ENCODE data around the gene RGS9.
A peak's percentile ranks its signal among the peaks of the same experiment; 100 is the strongest.

The RGS9 gene

DNA sequence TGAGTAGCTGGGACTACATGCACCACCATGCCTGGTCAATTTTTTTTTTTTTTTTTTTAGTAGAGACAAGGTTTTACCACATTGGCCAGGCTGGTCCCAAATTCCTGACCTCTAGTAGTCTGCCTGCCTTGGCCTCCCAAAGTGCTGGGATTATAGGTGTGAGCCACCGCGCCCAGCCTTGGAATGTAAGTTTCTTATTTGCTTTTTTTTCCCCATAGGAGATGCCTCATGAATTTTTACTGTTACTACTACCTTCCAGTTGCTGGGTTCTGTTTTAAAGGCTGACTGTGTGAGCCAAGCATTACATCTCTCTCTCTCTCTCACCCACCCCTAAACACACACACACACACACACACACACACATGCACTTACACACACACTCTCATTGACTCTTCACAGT, 112.6 kb downstream of the RGS9 start:
- H3K9ac ChIP-seq (ENCODE audit: low read depth, low read length), result no peak overlapping the region
- peaks cover 47% of the 10 kb centered on the region for H3K27me3 ChIP-seq (ENCODE audit: control insufficient read depth, insufficient read depth, low read length)
- H3K4me1 ChIP-seq (ENCODE audit: control insufficient read depth, insufficient read depth, low read length), result no peaks in the 10 kb centered on the region
- no peak overlapping the region for H3K4me3 ChIP-seq (ENCODE audit: low read length)
- no peaks in the 10 kb centered on the region for H3K9me3 ChIP-seq (replicated peaks; ENCODE audit: low read length)
- H3K4me2 ChIP-seq (ENCODE audit: low read length), result no peak overlapping the region
- H3K36me3 ChIP-seq (ENCODE audit: insufficient read depth, low read length), result no peaks in the 10 kb centered on the region

DNA sequence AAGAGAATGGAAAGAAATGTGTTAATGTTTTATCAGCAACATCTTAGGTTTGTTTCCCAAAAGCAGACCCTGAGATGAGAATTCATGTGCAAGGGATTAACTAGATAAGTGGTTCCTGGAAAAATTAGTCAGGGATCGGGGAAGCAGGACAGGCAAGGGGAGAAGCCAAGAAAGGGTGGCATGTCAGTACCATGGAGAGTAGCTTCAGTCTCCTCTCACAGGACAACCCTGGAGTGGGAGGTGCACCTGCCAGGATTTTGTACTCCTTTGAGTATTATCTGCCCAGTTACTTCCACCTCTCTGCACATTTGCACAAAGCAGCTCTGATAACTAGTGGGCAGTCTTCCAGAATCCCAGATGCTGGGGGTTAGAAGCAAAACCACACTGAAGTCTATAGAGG, 117.0 kb downstream of the RGS9 start:
- Histone ChIP-seq H3K4me2 (ENCODE audit: low read length) (no peak overlapping the region), H3K4me1 (ENCODE audit: control insufficient read depth, insufficient read depth, low read length) (no peaks in the 10 kb centered on the region), H3K36me3 (ENCODE audit: insufficient read depth, low read length) (no peaks in the 10 kb centered on the region), H3K27me3 (ENCODE audit: control insufficient read depth, insufficient read depth, low read length) (peaks cover 37% of the 10 kb centered on the region), H3K9me3 (replicated peaks; ENCODE audit: low read length) (no peaks in the 10 kb centered on the region), H3K9ac (ENCODE audit: low read depth, low read length) (no peak overlapping the region), H3K4me3 (ENCODE audit: low read length) (no peak overlapping the region)

DNA sequence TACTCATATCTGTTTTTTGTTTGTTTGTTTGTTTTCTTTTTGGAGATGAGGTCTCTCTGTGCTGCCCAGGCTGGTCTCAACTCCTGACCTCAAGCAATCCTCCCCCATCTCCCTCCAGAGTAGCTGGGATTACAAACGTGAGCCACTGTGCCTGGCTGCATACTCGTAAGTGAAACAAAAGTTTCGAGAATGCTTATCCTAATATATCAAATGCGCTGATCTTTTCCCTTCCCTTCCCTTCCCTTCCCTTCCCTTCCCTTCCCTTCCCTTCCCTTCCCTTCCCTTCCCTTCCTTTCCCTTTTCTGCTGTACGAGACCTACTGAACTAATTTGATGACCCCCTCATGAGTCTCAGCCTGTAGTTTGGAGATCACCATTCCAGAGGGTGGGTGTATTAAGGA, 122.1 kb downstream of the RGS9 start:
- no peak overlapping the region for H3K4me3 ChIP-seq (ENCODE audit: low read length)

DNA sequence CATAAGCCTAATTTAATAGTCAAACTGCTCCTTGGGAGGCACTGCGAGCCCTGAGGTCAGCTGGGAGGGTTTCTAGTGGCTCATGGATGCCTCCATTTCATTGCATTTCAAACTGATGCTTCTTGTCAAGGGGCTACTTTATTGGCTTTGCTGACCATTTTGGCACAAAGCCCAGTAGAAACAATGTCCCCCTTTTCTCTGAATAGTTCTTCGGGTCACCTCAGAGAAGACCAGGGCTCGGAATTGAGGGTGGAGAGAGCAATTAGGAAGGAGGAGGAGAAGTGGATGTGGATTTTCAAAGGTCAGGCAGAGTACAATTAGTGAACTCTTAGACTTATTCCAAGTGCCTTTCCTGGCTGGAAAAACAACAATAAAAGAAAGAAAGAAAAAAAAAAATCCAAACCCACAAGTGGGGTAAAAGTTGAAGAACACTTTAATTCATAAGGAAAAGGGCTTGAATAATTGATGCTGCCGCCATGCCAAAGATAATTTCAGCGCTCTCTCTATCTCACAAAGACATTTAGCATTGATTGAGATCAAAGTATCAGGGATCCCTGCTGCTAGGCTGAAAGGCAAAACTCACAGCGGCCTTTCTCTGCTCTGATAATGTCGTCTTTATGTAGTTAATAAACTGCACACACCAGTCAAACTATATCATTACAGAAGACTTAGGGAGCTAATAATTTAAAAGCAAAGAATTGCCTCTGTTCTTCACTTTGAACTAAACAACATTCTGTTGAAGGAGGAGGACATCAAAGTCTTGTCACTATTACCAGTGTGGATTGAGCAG, 122.7 kb downstream of the RGS9 start:
- no peaks in the 10 kb centered on the region for H3K9me3 ChIP-seq (replicated peaks; ENCODE audit: low read length)
- H3K4me3 ChIP-seq (ENCODE audit: low read length), result no peak overlapping the region
- H3K9ac ChIP-seq (ENCODE audit: low read depth, low read length), result no peak overlapping the region
- H3K4me1 ChIP-seq (ENCODE audit: control insufficient read depth, insufficient read depth, low read length), result peaks cover 14% of the 10 kb centered on the region
- H3K4me2 ChIP-seq (ENCODE audit: low read length), result no peak overlapping the region
- H3K36me3 ChIP-seq (ENCODE audit: insufficient read depth, low read length), result no peaks in the 10 kb centered on the region
- no peaks in the 10 kb centered on the region for H3K27me3 ChIP-seq (ENCODE audit: control insufficient read depth, insufficient read depth, low read length)

More for the DNA sequence above, 122.1 kb downstream of the RGS9 start:
- peaks cover 14% of the 10 kb centered on the region for H3K4me1 ChIP-seq (ENCODE audit: control insufficient read depth, insufficient read depth, low read length)
- peaks cover 4% of the 10 kb centered on the region for H3K27me3 ChIP-seq (ENCODE audit: control insufficient read depth, insufficient read depth, low read length)
- H3K9ac ChIP-seq (ENCODE audit: low read depth, low read length), result no peak overlapping the region
- H3K9me3 ChIP-seq (replicated peaks; ENCODE audit: low read length), result no peaks in the 10 kb centered on the region
- H3K36me3 ChIP-seq (ENCODE audit: insufficient read depth, low read length), result no peaks in the 10 kb centered on the region
- H3K4me2 ChIP-seq (ENCODE audit: low read length), result no peak overlapping the region

DNA sequence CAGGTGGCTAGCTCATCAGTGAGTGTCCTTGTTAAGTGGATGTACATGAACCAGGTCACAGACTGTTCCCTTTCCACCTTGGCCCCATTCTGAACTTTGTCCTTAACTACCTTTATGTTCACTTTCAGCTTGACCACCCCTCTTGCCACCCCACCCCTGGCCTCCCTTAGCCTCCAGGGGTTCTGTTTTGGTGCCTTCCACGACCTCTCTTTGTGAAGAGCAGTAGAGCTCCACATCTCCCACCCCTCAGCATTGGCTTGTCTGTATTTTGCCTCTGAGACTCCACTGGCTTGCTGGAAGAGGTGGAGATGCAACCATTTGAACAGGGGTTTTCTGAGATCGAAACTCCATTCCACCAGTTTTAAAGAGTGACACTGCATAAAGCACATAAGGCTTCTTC, 123.5 kb downstream of the RGS9 start:
- H3K4me1 ChIP-seq (ENCODE audit: control insufficient read depth, insufficient read depth, low read length), result peaks cover 14% of the 10 kb centered on the region
- H3K36me3 ChIP-seq (ENCODE audit: insufficient read depth, low read length), result no peaks in the 10 kb centered on the region
- H3K4me3 ChIP-seq (ENCODE audit: low read length), result no peak overlapping the region
- no peaks in the 10 kb centered on the region for H3K9me3 ChIP-seq (replicated peaks; ENCODE audit: low read length)
- H3K4me2 ChIP-seq (ENCODE audit: low read length), result no peak overlapping the region
- no peaks in the 10 kb centered on the region for H3K27me3 ChIP-seq (ENCODE audit: control insufficient read depth, insufficient read depth, low read length)
- H3K9ac ChIP-seq (ENCODE audit: low read depth, low read length), result no peak overlapping the region

DNA sequence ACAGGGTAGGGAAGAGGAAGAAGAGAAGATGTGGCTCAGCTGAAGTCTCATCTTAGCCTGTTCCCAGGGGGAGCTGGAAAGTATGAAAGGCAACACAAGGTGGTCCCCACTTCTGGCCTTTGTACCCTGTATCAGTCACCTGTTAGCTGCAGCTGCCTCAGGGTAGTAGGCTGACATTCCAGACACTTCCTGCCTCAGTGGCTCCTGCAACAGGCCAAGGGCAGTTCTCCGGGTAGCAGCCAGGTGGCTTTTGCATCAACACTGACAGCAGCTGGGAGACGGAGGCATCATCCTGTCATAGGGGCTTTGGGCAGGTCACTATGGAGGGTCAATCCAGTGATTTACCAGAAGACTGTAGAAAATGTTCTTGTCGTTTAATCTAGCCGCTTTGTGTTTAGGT, 124.0 kb downstream of the RGS9 start:
- no peaks in the 10 kb centered on the region for H3K36me3 ChIP-seq (ENCODE audit: insufficient read depth, low read length)

DNA sequence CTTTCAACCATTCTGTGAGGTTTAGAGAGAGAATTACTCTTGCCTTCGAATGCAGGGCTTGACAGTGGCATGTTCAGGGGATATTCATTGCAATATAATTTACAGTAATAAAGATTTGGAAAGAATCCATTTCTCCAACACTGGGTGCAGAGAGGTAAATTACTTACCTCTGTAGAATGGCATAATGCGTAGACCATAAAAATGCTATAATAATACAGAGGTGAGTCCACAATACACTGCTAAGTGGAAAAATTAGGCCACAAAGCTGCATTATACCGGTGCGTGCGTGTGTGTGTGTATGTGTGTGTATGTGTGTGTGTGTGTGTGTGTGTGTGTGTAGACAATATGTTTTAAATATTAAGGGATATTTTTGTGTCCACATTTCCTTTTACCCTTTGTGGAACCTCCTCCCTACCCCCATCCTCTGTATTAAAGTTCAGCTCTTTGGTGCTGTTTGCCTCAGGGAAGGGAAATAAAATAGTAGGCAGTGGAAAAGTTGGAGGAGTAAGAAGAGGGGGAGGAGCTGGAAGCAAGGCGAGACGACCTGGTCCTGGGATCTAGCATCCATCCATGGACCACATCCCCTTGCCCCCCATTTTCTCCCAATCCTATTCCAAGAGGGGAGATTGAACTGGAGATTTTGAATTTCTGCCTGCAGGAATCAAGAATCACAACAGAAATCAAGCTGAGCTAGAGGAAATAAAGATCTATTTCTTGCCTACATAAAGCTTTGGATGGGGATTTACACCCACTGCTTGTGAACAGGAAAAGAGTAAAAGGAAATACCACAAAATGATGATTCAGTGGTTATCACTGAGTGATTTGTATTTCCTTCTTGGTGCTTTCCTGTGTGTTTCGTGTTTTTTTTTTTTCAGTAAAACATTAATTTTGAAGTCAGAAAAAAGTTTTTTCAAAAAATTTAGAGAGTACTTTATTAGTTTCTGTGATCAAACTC, 124.8 kb downstream of the RGS9 start:
- H3K4me1 ChIP-seq (ENCODE audit: control insufficient read depth, insufficient read depth, low read length), result peaks cover 14% of the 10 kb centered on the region
- peak overlapping the region; percentile 65 for H3K4me2 ChIP-seq (ENCODE audit: low read length)
- no peaks in the 10 kb centered on the region for H3K9me3 ChIP-seq (replicated peaks; ENCODE audit: low read length)
- H3K36me3 ChIP-seq (ENCODE audit: insufficient read depth, low read length), result no peaks in the 10 kb centered on the region
- H3K27me3 ChIP-seq (ENCODE audit: control insufficient read depth, insufficient read depth, low read length), result no peaks in the 10 kb centered on the region
- H3K4me3 ChIP-seq (ENCODE audit: low read length), result peak overlapping the region; percentile 12
- H3K9ac ChIP-seq (ENCODE audit: low read depth, low read length), result no peak overlapping the region

More for the DNA sequence above, 124.0 kb downstream of the RGS9 start:
- peaks cover 14% of the 10 kb centered on the region for H3K4me1 ChIP-seq (ENCODE audit: control insufficient read depth, insufficient read depth, low read length)
- no peak overlapping the region for H3K9ac ChIP-seq (ENCODE audit: low read depth, low read length)
- no peak overlapping the region for H3K4me2 ChIP-seq (ENCODE audit: low read length)
- no peak overlapping the region for H3K4me3 ChIP-seq (ENCODE audit: low read length)
- no peaks in the 10 kb centered on the region for H3K9me3 ChIP-seq (replicated peaks; ENCODE audit: low read length)
- H3K27me3 ChIP-seq (ENCODE audit: control insufficient read depth, insufficient read depth, low read length), result no peaks in the 10 kb centered on the region

DNA sequence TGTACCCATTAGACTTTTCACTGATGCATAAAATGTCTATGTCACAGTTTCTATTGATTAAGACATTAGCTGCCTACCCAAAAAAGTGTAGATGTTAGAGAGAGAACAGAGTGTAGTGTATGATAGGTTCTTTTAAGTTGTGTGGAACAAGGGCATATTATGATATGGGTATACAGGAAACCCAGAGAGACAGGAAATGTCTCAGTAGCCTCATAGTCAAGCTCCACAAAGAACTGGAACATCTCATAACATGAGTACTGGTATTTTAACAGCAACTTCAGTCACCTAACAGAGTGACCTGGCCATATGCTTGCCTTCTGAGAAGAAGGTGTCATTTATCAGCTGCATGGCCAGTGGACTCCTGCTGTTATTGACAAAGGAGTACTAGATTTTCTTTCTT, 128.1 kb downstream of the RGS9 start:
- Histone ChIP-seq H3K27me3 (ENCODE audit: control insufficient read depth, insufficient read depth, low read length) (no peaks in the 10 kb centered on the region), H3K9me3 (replicated peaks; ENCODE audit: low read length) (no peaks in the 10 kb centered on the region), H3K4me1 (ENCODE audit: control insufficient read depth, insufficient read depth, low read length) (peaks cover 28% of the 10 kb centered on the region), H3K4me3 (ENCODE audit: low read length) (no peak overlapping the region), H3K9ac (ENCODE audit: low read depth, low read length) (no peak overlapping the region), H3K36me3 (ENCODE audit: insufficient read depth, low read length) (no peaks in the 10 kb centered on the region), H3K4me2 (ENCODE audit: low read length) (no peak overlapping the region)

DNA sequence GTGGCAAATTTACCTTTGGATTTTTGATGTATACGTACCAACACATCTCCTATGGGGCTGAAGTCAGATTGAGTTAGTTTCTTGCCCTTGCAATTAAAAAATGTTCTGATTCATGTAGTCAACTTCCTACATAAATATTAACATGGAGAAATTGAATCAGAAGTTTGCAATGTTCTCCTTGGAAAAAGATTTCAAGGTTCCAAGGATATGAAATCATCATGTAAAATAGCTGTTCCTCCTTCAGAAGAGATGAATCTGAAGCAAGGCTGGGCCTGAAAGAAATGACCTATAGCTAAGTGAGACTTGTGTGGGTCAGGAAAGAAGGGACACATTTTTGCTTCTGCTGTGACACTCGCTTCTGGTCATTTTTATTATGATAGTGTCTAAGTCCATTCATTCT, 131.7 kb downstream of the RGS9 start:
- no peak overlapping the region for H3K9ac ChIP-seq (ENCODE audit: low read depth, low read length)
- no peaks in the 10 kb centered on the region for H3K36me3 ChIP-seq (ENCODE audit: insufficient read depth, low read length)
- no peaks in the 10 kb centered on the region for H3K9me3 ChIP-seq (replicated peaks; ENCODE audit: low read length)
- H3K27me3 ChIP-seq (ENCODE audit: control insufficient read depth, insufficient read depth, low read length), result no peaks in the 10 kb centered on the region
- peaks cover 14% of the 10 kb centered on the region for H3K4me1 ChIP-seq (ENCODE audit: control insufficient read depth, insufficient read depth, low read length)
- H3K4me3 ChIP-seq (ENCODE audit: low read length), result no peak overlapping the region
- H3K4me2 ChIP-seq (ENCODE audit: low read length), result no peak overlapping the region

DNA sequence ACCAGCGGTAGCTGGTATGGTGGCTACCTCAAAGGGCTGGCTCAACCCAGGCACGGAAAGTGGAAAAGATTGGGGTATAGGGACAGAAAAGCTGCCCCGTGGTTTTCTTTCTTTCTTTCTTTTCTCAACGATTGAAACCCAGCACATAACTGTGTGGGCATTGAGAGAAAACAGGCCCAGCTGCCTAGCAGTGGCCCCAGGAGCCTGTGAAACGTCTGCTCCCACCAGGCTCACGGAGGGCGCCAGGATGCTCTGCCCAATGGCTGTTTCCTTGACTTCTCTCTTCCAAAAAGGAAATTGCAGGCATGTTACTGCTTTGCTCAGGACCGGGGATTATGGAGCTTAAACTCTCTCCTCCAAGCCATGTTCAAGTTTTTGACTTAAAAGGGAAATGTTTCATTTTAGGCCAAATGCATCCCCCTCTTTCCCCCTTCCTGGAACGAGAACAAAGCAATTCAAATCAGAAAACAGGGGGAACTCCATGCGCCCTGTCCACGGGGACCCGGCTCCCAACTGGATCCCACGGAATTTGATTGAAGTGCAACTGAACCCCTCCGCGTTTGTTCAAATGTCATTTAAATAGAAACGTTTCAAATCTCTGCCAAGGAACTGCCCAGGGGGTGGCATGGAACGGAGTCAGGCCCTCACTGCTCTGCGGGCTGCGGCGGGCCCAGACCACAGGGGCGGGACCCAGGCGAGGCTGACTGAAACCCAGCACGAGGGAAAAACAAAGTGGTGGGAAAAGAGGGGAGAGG, 133.5 kb downstream of the RGS9 start:
- no peaks in the 10 kb centered on the region for H3K36me3 ChIP-seq (ENCODE audit: insufficient read depth, low read length)
- H3K4me2 ChIP-seq (ENCODE audit: low read length), result no peak overlapping the region
- H3K4me3 ChIP-seq (ENCODE audit: low read length), result no peak overlapping the region
- H3K27me3 ChIP-seq (ENCODE audit: control insufficient read depth, insufficient read depth, low read length), result no peaks in the 10 kb centered on the region
- H3K9ac ChIP-seq (ENCODE audit: low read depth, low read length), result no peak overlapping the region
- H3K9me3 ChIP-seq (replicated peaks; ENCODE audit: low read length), result no peaks in the 10 kb centered on the region
- peaks cover 14% of the 10 kb centered on the region for H3K4me1 ChIP-seq (ENCODE audit: control insufficient read depth, insufficient read depth, low read length)

DNA sequence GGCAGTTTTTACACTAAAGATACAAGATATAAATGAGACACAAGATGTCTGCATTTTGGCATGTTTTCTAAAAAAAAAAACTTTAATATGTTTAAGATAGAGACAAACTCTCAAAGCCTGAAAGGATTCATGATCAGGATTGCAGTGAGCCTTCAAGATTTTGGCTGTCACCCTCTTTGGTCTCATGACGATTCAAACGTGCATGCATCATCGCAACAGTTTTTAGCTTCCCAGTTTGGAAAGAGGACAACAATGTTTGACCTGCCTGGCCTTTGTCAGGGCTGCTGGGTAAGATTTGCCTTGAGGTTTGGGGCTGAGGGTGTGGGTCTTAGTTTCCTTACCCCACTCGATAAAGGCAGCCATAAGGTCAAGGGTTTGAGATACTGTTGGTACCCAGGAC, 134.1 kb downstream of the RGS9 start:
- Histone ChIP-seq H3K4me3 (ENCODE audit: low read length) (no peak overlapping the region), H3K27me3 (ENCODE audit: control insufficient read depth, insufficient read depth, low read length) (no peaks in the 10 kb centered on the region), H3K4me2 (ENCODE audit: low read length) (no peak overlapping the region), H3K4me1 (ENCODE audit: control insufficient read depth, insufficient read depth, low read length) (peaks cover 14% of the 10 kb centered on the region), H3K9ac (ENCODE audit: low read depth, low read length) (no peak overlapping the region), H3K36me3 (ENCODE audit: insufficient read depth, low read length) (no peaks in the 10 kb centered on the region), H3K9me3 (replicated peaks; ENCODE audit: low read length) (no peaks in the 10 kb centered on the region)
